PC-3 (cell line): ENCODE data around the gene ORMDL2. TPM values are rescaled to one million over a fixed set of nuclear protein-coding genes. Genes with fewer than 3 reads are reported as not detected.

Source experiments
- ATAC-seq: fragments of 200-7000 bp; cut with Tn5 transposase; 2 replicates; pipeline ENCODE4 v1.9.1; 2020; ENCODE audit warnings: mild to moderate bottlenecking, moderate library complexity
- BruUV-seq: library from RNA; stranded (reverse); fragments of 400-500 nt; replicated peaks from 2 replicates; lab custom pipeline; 2021; lab: Mats Ljungman, UMichigan
- CTCF ChIA-PET: fragments of 300-600 bp; sonication (Branson Sonifier 250); formaldehyde crosslinking; loops from one replicate; lab custom pipeline; 2022; ENCODE audit warnings: antibody characterized with exemption; lab: Charles Lee
- POLR2A ChIA-PET: fragments of 300-600 bp; sonication (Branson Sonifier 250); formaldehyde crosslinking; loops from one replicate; lab custom pipeline; 2022; ENCODE audit warnings: antibody characterized with exemption; ENCODE audit not compliant: unreplicated experiment; lab: Charles Lee
- DNase-seq: peaks from one replicate; pipeline ENCODE4 v3.0.0-alpha.2; 2015
- H2AFZ ChIP-seq: fragments of 300-600 bp; sonication (generic); 2 replicates; pipeline ENCODE4 v1.6.0; 2016; ENCODE audit warnings: antibody characterized with exemption, low read length
- H3F3A ChIP-seq: fragments of 300-600 bp; sonication (generic); one replicate; pipeline ENCODE4 v1.6.0; 2017; ENCODE audit warnings: antibody characterized with exemption, low read length, control low read depth, mild to moderate bottlenecking; ENCODE audit not compliant: unreplicated experiment
- H3K27ac ChIP-seq: fragments of 300-600 bp; sonication (generic); 2 replicates; pipeline ENCODE4 v1.5.1; 2016; ENCODE audit warnings: mild to moderate bottlenecking, low read length
- H3K27me3 ChIP-seq: fragments of 300-600 bp; sonication (generic); 2 replicates; pipeline ENCODE4 v1.6.1; 2016; ENCODE audit warnings: low read length, mixed read lengths
- H3K36me3 ChIP-seq: fragments of 300-600 bp; sonication (generic); 2 replicates; pipeline ENCODE4 v1.6.1; 2016; ENCODE audit warnings: low read depth, mixed run types, low read length, mixed read lengths
- H3K4me1 ChIP-seq: fragments of 300-600 bp; sonication (generic); 2 replicates; pipeline ENCODE4 v1.5.1; 2016; ENCODE audit warnings: low read length; ENCODE audit not compliant: insufficient read depth
- H3K4me2 ChIP-seq: fragments of 300-600 bp; sonication (generic); 2 replicates; pipeline ENCODE4 v1.6.0; 2016; ENCODE audit warnings: low read length
- H3K4me3 ChIP-seq: fragments of 300-600 bp; sonication (generic); 2 replicates; pipeline ENCODE4 v1.5.1; 2016; ENCODE audit warnings: mild to moderate bottlenecking, low read length, mixed read lengths
- H3K79me2 ChIP-seq: fragments of 300-600 bp; sonication (generic); 2 replicates; pipeline ENCODE4 v1.6.1; 2017; ENCODE audit warnings: low read length, mixed read lengths
- H3K9ac ChIP-seq: fragments of 300-600 bp; sonication (generic); 2 replicates; pipeline ENCODE4 v1.6.0; 2016; ENCODE audit warnings: mild to moderate bottlenecking, low read length
- H3K9me2 ChIP-seq: fragments of 300-600 bp; sonication (generic); replicated peaks from 2 replicates; pipeline ENCODE4 v1.6.1; 2016; ENCODE audit warnings: mixed run types, low read length, mixed read lengths
- H3K9me3 ChIP-seq: fragments of 300-600 bp; sonication (generic); 2 replicates; pipeline ENCODE4 v1.6.1; 2016; ENCODE audit warnings: low read length, mixed read lengths
- H4K20me1 ChIP-seq: fragments of 300-600 bp; sonication (generic); 2 replicates; pipeline ENCODE4 v1.6.1; 2016; ENCODE audit warnings: low read length, mixed read lengths
- CTCF ChIP-seq: fragments of 300-600 bp; sonication (generic); conservative IDR thresholded peaks from 2 replicates; pipeline ENCODE4 v1.5.1; 2017; ENCODE audit warnings: antibody characterized with exemption, low read depth, mild to moderate bottlenecking, low read length
- EZH2 ChIP-seq: fragments of 300-600 bp; sonication (generic); IDR thresholded peaks from one replicate; pipeline ENCODE4 v1.6.1; 2017; ENCODE audit warnings: antibody characterized with exemption, mild to moderate bottlenecking, low read length; ENCODE audit not compliant: unreplicated experiment
- EZH2phosphoT487 ChIP-seq: fragments of 300-600 bp; sonication (generic); IDR thresholded peaks from 2 replicates; pipeline ENCODE4 v1.6.1; 2018; ENCODE audit warnings: mild to moderate bottlenecking, antibody characterized with exemption, low read length, borderline replicate concordance
- intact Hi-C: fragments of 100-400 bp; cut with micrococcal nuclease; formaldehyde crosslinking; loops from 2 replicates; pipeline ENCODE4 v1.9.0; 2023
- total RNA-seq: library from RNA; depleted of rRNA; stranded (reverse); fragments of >200 nt; gene quantifications from 2 replicates; pipeline ENCODE4 v1.2.3, GENCODE V29; 2014

The ORMDL2 gene
- total RNA-seq, 1 experiment from 2014 or later, result 19.2 TPM

- ChIA-PET POLR2A (no interaction called here), CTCF (no interaction called here)
- no peak overlapping the region for H2AFZ ChIP-seq
Observed at GRCh38 chr12:55850893-55851292, 33.1 kb downstream of the ORMDL2 start.

DNA sequence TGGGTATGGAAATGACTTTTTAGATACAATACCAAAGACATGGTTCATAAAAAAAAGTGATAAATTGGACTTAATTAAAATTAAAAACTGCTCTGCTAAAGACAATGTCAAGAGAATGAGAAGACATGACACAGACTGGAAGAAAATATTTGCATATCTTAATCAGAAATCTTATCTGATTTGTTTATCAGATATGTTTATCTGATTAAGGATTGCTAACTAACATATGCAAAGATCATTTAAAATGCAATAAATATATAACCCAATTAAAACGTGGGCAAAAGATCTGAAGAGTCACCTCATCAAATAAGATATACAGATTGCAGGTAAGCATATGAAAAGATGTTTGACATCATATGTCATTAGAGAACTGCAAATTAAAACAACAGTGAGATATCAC lies 34.9 kb downstream of the ORMDL2 start:
- Histone ChIP-seq H3K9me2 (no peaks in the 10 kb centered on the region), H3K9ac (no peak overlapping the region), H3F3A (no peaks in the 10 kb centered on the region), H3K27me3 (peaks cover 14% of the 10 kb centered on the region), H3K4me1 (no peaks in the 10 kb centered on the region), H4K20me1 (no peaks in the 10 kb centered on the region), H3K9me3 (no peaks in the 10 kb centered on the region), H3K4me2 (no peak overlapping the region), H2AFZ (no peak overlapping the region), H3K36me3 (no peaks in the 10 kb centered on the region), H3K27ac (no peak overlapping the region), H3K4me3 (no peak overlapping the region), H3K79me2 (no peaks in the 10 kb centered on the region)
- TF ChIP-seq EZH2phosphoT487, result no peak
- no peak for TF ChIP-seq EZH2
- no peak for TF ChIP-seq CTCF
- no peak for ATAC-seq
- BruUV-seq, result no TSS peak
- intact Hi-C loops, result no loop called here
- CTCF ChIA-PET, result no interaction called here
- no peak for DNase-seq
- POLR2A ChIA-PET, result no interaction called here

More at GRCh38 chr12:55850893-55851292, 33.1 kb downstream of the ORMDL2 start:
- Histone ChIP-seq H3K27ac (no peak overlapping the region), H4K20me1 (no peaks in the 10 kb centered on the region), H3F3A (no peaks in the 10 kb centered on the region), H3K4me2 (no peak overlapping the region), H3K36me3 (no peaks in the 10 kb centered on the region), H3K4me3 (no peak overlapping the region), H3K27me3 (peaks cover 14% of the 10 kb centered on the region), H3K4me1 (no peaks in the 10 kb centered on the region), H3K9me2 (no peaks in the 10 kb centered on the region), H3K9me3 (no peaks in the 10 kb centered on the region), H3K79me2 (no peaks in the 10 kb centered on the region), H3K9ac (no peak overlapping the region)
- intact Hi-C loops, result no loop called here
- TF ChIP-seq EZH2 (no peak), EZH2phosphoT487 (no peak), CTCF (no peak)
- BruUV-seq, result no TSS peak
- DNase-seq (no peak), ATAC-seq (no peak)

GRCh38 chr12:55861396-55861795 lies 43.6 kb downstream of the ORMDL2 start:
- Histone ChIP-seq H3K4me3 (no peak overlapping the region), H3F3A (no peaks in the 10 kb centered on the region), H3K9ac (no peak overlapping the region), H2AFZ (no peak overlapping the region), H3K9me2 (no peaks in the 10 kb centered on the region), H3K36me3 (no peaks in the 10 kb centered on the region), H3K79me2 (no peaks in the 10 kb centered on the region), H3K9me3 (0 out of 2 replicates have a peak, but pooled peaks cover 4% of the 10 kb centered on the region), H3K4me1 (no peaks in the 10 kb centered on the region), H4K20me1 (no peaks in the 10 kb centered on the region), H3K4me2 (no peak overlapping the region), H3K27me3 (no peaks in the 10 kb centered on the region), H3K27ac (no peak overlapping the region)
- ChIA-PET CTCF (interaction anchor here (0.6 kb wide), 1 partner anchor 155 kb away, joined by 6 read pairs; no protein-coding TSS in a partner anchor), POLR2A (no interaction called here)
- BruUV-seq, result no TSS peak
- intact Hi-C loops, result no loop called here
- DNase-seq (no peak), ATAC-seq (no peak)
- TF ChIP-seq CTCF (no peak), EZH2 (no peak), EZH2phosphoT487 (no peak)
